K562 (cell line): ENCODE measurements around the gene GGNBP2. TPM values are rescaled to one million over a fixed set of nuclear protein-coding genes. Genes with fewer than 3 reads are reported as not detected.
A peak's percentile ranks its signal among the peaks of the same experiment; 100 is the strongest.

Source experiments
- ARID2 ChIP-seq: fragments of 450-650 bp; IDR thresholded peaks from 2 replicates; pipeline ENCODE4 v1.6.1; 2017; ENCODE audit warnings: antibody characterized with exemption, mild to moderate bottlenecking
- CHD1 ChIP-seq: fragments of 200-600 bp; sonication (generic); IDR thresholded peaks from one replicate; pipeline ENCODE4 v1.6.1; 2012; ENCODE audit warnings: mild to moderate bottlenecking, moderate library complexity, low read length, inconsistent platforms
- CREB1 ChIP-seq, 2 experiments: sonication (generic) in 1 of 2; formaldehyde crosslinking in 1 of 2; IDR thresholded peaks; 2 replicates each; pipeline versions ENCODE4 v1.6.1 to v1.8.0; 2012 to 2022; ENCODE audit warnings: inconsistent platforms in 1 of 2, mild to moderate bottlenecking in 1 of 2, missing genetic modification reagents in 1 of 2, moderate library complexity in 1 of 2
- ERF ChIP-seq: fragments of 450-650 bp; formaldehyde crosslinking; IDR thresholded peaks from 2 replicates; pipeline ENCODE4 v1.4.0; 2020; ENCODE audit warnings: mild to moderate bottlenecking, mixed read lengths
- HDAC8 ChIP-seq: fragments of 450-650 bp; IDR thresholded peaks from 2 replicates; pipeline ENCODE4 v1.6.1; 2016; ENCODE audit warnings: mild to moderate bottlenecking, missing genetic modification characterization, moderate library complexity, missing compliant biosample characterization
- KDM5B ChIP-seq: fragments of 200-600 bp; sonication (generic); IDR thresholded peaks from 2 replicates; pipeline ENCODE4 v1.6.1; 2012; ENCODE audit warnings: low read depth, mild to moderate bottlenecking, moderate library complexity, low read length, control low read depth, inconsistent platforms; ENCODE audit not compliant: insufficient replicate concordance
- KLF1 ChIP-seq: fragments of 450-650 bp; IDR thresholded peaks from 2 replicates; pipeline ENCODE4 v1.6.1; 2016; ENCODE audit warnings: missing genetic modification characterization, missing compliant biosample characterization
- KLF10 ChIP-seq: fragments of 250-450 bp; sonication (Bioruptor Pico); IDR thresholded peaks from 2 replicates; pipeline ENCODE4 v1.6.1; 2021; ENCODE audit warnings: matching md5 sums
- MAFK ChIP-seq: IDR thresholded peaks from 2 replicates; pipeline ENCODE4 v1.6.1; 2011; ENCODE audit warnings: low read length, improper control_type of control experiment
- NR2C2 ChIP-seq, 2 experiments: fragments of 200-800 bp in 1 of 2; sonication (Bioruptor generic) in 1 of 2; sonication (generic) in 1 of 2; formaldehyde crosslinking in 1 of 2; IDR thresholded peaks; 2 replicates each; pipeline versions ENCODE4 v1.6.1 to v1.8.0; 2016 to 2022; ENCODE audit warnings: mild to moderate bottlenecking in 1 of 2, missing compliant biosample characterization in 1 of 2, missing genetic modification characterization in 1 of 2, missing genetic modification reagents in 1 of 2
- POLR2B ChIP-seq: fragments of 450-650 bp; IDR thresholded peaks from 2 replicates; pipeline ENCODE4 v1.6.1; 2018; ENCODE audit warnings: low read depth; ENCODE audit not compliant: partially characterized antibody
- SIN3B ChIP-seq: fragments of 450-650 bp; IDR thresholded peaks from 2 replicates; pipeline ENCODE4 v1.6.1; 2017; ENCODE audit warnings: low read depth, mild to moderate bottlenecking, moderate library complexity
- SMAD1 ChIP-seq: fragments of 150-350 bp; IDR thresholded peaks from 2 replicates; pipeline ENCODE4 v1.6.1; 2014; ENCODE audit warnings: low read length, low read depth; ENCODE audit not compliant: partially characterized antibody
- SUPT5H ChIP-seq: fragments of 450-650 bp; IDR thresholded peaks from 2 replicates; pipeline ENCODE4 v1.6.1; 2016
- TCF3 ChIP-seq: sonication (generic); formaldehyde crosslinking; IDR thresholded peaks from 2 replicates; pipeline ENCODE4 v1.4.0; 2020; ENCODE audit warnings: mild to moderate bottlenecking, missing genetic modification reagents
- TEAD2 ChIP-seq: fragments of 450-650 bp; IDR thresholded peaks from 2 replicates; pipeline ENCODE4 v1.6.1; 2016; ENCODE audit warnings: missing genetic modification characterization, control low read depth, missing compliant biosample characterization
- TGIF2 ChIP-seq: sonication (generic); formaldehyde crosslinking; IDR thresholded peaks from 2 replicates; pipeline ENCODE4 v1.8.1; 2022; ENCODE audit warnings: mild to moderate bottlenecking, missing genetic modification reagents, moderate library complexity
- XRCC3 ChIP-seq: fragments of 450-650 bp; IDR thresholded peaks from 2 replicates; pipeline ENCODE4 v1.6.1; 2017; ENCODE audit warnings: mild to moderate bottlenecking, moderate library complexity
- ZBED1 ChIP-seq: IDR thresholded peaks from 2 replicates; pipeline ENCODE4 v1.6.1; 2014
- ZFP1 ChIP-seq: fragments of 450-650 bp; formaldehyde crosslinking; IDR thresholded peaks from 2 replicates; pipeline ENCODE4 v1.4.0; 2020; ENCODE audit warnings: mild to moderate bottlenecking, mixed read lengths
- polyA plus RNA-seq, 8 experiments: library from polyadenylated mRNA; depleted of rRNA in 4 of 8; stranded (reverse) in 5 of 8; unstranded in 3 of 8; fragments of >200 nt; fragmentation: Nextera tagmentation in 2 of 8; fragmentation: Illumina TruSeq in 1 of 8; extraction: Ambion mirVana in 2 of 8; extraction: Trizol in 1 of 8; gene quantifications; 2 replicates each; pipeline versions ENCODE4 v1.2.1 to v1.2.3, GENCODE V29; 2011 to 2014; ENCODE audit warnings: inconsistent platforms in 1 of 8, missing spikeins in 1 of 8
- total RNA-seq, 7 experiments: library from RNA; depleted of rRNA in 6 of 7; stranded (reverse); fragments of >200 nt in 6 of 7; fragmentation: Illumina TruSeq in 2 of 7; extraction: Trizol in 2 of 7; gene quantifications; 2 replicates each; pipeline versions ENCODE4 v1.2.1 to v1.2.3, GENCODE V29; 2011 to 2021; ENCODE audit warnings: low replicate concordance in 1 of 7
- TF ChIP-seq, protein P1 (sequence below), 2 experiments: fragments of 450-650 bp; IDR thresholded peaks; 2 replicates each; pipeline ENCODE4 v1.6.1; 2018; ENCODE audit warnings: mild to moderate bottlenecking in 2 of 2, low read depth in 1 of 2; ENCODE audit not compliant: partially characterized antibody in 2 of 2
- TF ChIP-seq, protein P2 (sequence below): fragments of 250-450 bp; sonication (Bioruptor Pico); IDR thresholded peaks from 2 replicates; pipeline ENCODE4 v1.4.0; 2020
- TF ChIP-seq, protein P3 (sequence below): fragments of 450-650 bp; formaldehyde crosslinking; IDR thresholded peaks from 2 replicates; pipeline ENCODE4 v1.4.0; 2020; ENCODE audit warnings: mild to moderate bottlenecking, moderate library complexity

The GGNBP2 gene
- total and polyA plus RNA-seq, 9 of the 15 experiments (the other 6 are each of a cell fraction or from before 2014, with no cell fraction given) = 35.7 to 96.6 (median 64.1) TPM

DNA sequence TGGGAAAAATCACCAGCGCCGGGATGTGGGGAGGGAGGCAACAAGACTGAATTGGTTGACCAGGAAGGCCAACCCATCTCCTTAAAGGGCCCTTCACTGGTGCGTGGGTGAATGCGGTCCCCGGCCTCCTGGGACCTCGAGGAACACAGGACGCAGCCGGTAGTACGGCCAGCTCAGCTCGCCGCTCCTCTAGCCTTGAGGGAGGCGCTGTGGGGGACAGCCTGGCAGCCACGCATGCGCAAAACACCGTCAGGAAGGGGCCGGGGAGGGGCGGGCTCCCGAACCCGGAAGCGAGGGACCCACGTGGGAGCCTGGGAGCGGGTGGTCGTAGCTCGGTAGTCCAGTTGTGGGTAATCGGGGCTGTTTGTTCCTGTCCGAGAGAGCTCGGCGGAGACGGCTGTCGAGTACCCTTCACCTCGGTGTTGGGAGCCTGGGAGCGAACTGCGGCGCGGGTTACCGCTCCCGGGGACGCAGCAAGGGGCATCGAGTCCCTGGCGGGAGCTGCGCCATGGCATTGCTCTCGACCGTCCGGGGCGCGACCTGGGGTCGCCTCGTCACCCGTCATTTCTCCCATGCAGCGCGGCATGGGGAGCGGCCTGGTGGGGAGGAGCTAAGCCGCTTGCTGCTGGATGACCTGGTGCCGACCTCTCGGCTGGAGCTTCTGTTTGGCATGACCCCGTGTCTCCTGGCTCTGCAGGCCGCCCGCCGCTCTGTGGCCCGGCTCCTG, 56.7 kb downstream of the GGNBP2 start, which contains the start of gene MRM1 (continued):
- TF ChIP-seq NR2C2 (CRISPR knock-in tag; IDR thresholded peaks at IDR 0.05) = 0 out of 2 replicates have a peak, but pooled peaks have one; percentile 32
- TF ChIP-seq NR2C2 (tag; IDR thresholded peaks at IDR 0.05) = peak; percentile 86
- no peak for TF ChIP-seq ERF (CRISPR knock-in tag)
- no peak for TF ChIP-seq ARID2
- TF ChIP-seq, protein P1, sequence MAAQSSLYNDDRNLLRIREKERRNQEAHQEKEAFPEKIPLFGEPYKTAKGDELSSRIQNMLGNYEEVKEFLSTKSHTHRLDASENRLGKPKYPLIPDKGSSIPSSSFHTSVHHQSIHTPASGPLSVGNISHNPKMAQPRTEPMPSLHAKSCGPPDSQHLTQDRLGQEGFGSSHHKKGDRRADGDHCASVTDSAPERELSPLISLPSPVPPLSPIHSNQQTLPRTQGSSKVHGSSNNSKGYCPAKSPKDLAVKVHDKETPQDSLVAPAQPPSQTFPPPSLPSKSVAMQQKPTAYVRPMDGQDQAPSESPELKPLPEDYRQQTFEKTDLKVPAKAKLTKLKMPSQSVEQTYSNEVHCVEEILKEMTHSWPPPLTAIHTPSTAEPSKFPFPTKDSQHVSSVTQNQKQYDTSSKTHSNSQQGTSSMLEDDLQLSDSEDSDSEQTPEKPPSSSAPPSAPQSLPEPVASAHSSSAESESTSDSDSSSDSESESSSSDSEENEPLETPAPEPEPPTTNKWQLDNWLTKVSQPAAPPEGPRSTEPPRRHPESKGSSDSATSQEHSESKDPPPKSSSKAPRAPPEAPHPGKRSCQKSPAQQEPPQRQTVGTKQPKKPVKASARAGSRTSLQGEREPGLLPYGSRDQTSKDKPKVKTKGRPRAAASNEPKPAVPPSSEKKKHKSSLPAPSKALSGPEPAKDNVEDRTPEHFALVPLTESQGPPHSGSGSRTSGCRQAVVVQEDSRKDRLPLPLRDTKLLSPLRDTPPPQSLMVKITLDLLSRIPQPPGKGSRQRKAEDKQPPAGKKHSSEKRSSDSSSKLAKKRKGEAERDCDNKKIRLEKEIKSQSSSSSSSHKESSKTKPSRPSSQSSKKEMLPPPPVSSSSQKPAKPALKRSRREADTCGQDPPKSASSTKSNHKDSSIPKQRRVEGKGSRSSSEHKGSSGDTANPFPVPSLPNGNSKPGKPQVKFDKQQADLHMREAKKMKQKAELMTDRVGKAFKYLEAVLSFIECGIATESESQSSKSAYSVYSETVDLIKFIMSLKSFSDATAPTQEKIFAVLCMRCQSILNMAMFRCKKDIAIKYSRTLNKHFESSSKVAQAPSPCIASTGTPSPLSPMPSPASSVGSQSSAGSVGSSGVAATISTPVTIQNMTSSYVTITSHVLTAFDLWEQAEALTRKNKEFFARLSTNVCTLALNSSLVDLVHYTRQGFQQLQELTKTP (IDR thresholded peaks at IDR 0.05; ENCODE audit: low read depth in 1 of 2, partially characterized antibody in 2 of 2) = peak in 1 of 2 experiments; percentile 15
- no peak for TF ChIP-seq TGIF2
- peak; percentile 64; the same call in 1 of the 2 replicates for TF ChIP-seq CREB1 (IDR thresholded peaks at IDR 0.05)
- no peak for TF ChIP-seq CREB1 (CRISPR knock-in tag; IDR thresholded peaks at IDR 0.05)
- 0 out of 2 replicates have a peak, but pooled peaks have one; percentile 65 for TF ChIP-seq ZBED1
- no peak for TF ChIP-seq SMAD1
- TF ChIP-seq MAFK = no peak
- TF ChIP-seq TCF3 (CRISPR knock-in tag) = no peak
- TF ChIP-seq, protein P2, sequence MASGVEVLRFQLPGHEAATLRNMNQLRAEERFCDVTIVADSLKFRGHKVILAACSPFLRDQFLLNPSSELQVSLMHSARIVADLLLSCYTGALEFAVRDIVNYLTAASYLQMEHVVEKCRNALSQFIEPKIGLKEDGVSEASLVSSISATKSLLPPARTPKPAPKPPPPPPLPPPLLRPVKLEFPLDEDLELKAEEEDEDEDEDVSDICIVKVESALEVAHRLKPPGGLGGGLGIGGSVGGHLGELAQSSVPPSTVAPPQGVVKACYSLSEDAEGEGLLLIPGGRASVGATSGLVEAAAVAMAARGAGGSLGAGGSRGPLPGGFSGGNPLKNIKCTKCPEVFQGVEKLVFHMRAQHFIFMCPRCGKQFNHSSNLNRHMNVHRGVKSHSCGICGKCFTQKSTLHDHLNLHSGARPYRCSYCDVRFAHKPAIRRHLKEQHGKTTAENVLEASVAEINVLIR = no peak
- no peak for TF ChIP-seq ZFP1 (CRISPR knock-in tag)
- no peak for TF ChIP-seq CHD1
- TF ChIP-seq TEAD2 (tag) = no peak
- TF ChIP-seq HDAC8 (tag) = 0 out of 2 replicates have a peak, but pooled peaks have one; percentile 19
- TF ChIP-seq POLR2B = peak; percentile 86
- no peak for TF ChIP-seq XRCC3
- TF ChIP-seq, protein P3, sequence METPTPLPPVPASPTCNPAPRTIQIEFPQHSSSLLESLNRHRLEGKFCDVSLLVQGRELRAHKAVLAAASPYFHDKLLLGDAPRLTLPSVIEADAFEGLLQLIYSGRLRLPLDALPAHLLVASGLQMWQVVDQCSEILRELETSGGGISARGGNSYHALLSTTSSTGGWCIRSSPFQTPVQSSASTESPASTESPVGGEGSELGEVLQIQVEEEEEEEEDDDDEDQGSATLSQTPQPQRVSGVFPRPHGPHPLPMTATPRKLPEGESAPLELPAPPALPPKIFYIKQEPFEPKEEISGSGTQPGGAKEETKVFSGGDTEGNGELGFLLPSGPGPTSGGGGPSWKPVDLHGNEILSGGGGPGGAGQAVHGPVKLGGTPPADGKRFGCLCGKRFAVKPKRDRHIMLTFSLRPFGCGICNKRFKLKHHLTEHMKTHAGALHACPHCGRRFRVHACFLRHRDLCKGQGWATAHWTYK = no peak; the same call in 1 of the 2 replicates
- peak; percentile 27; the same call in 1 of the 2 replicates for TF ChIP-seq SIN3B
- TF ChIP-seq KDM5B = peak; percentile 73
- TF ChIP-seq SUPT5H = peak; percentile 85
- TF ChIP-seq KLF1 (tag) = no peak
- no peak for TF ChIP-seq KLF10
